HepG2 (cell line): ENCODE measurements around the gene ATP23. TPM values are rescaled to one million over a fixed set of nuclear protein-coding genes. Genes with fewer than 3 reads are reported as not detected.
A peak's percentile ranks its signal among the peaks of the same experiment; 100 is the strongest.

ENCODE experiments used
- ATF4 ChIP-seq, 2 experiments: fragments of 450-650 bp in 1 of 2; sonication (generic) in 1 of 2; formaldehyde crosslinking; IDR thresholded peaks; 2 replicates each; pipeline versions ENCODE4 v1.5.0 to v1.8.0; 2020 to 2022; ENCODE audit warnings: mild to moderate bottlenecking in 1 of 2, missing genetic modification reagents in 1 of 2
- CERS6 ChIP-seq: sonication (generic); formaldehyde crosslinking; IDR thresholded peaks from 2 replicates; pipeline ENCODE4 v1.5.0; 2020; ENCODE audit warnings: missing genetic modification reagents
- DR1 ChIP-seq: sonication (generic); formaldehyde crosslinking; IDR thresholded peaks from 2 replicates; pipeline ENCODE4 v1.8.0; 2021; ENCODE audit warnings: mild to moderate bottlenecking, missing genetic modification reagents, inconsistent platforms
- EHMT2 ChIP-seq: fragments of 200-600 bp; sonication (generic); IDR thresholded peaks from 2 replicates; pipeline ENCODE4 v1.7.0; 2017; ENCODE audit warnings: antibody characterized with exemption, low read depth, low read length, borderline replicate concordance
- ISL2 ChIP-seq: sonication (generic); formaldehyde crosslinking; IDR thresholded peaks from 2 replicates; pipeline ENCODE4 v1.5.0; 2020; ENCODE audit warnings: missing genetic modification reagents
- KDM5A ChIP-seq: fragments of 200-600 bp; sonication (generic); IDR thresholded peaks from 2 replicates; pipeline ENCODE4 v1.7.0; 2018; ENCODE audit warnings: antibody characterized with exemption, mild to moderate bottlenecking, low read length, borderline replicate concordance
- MTA1 ChIP-seq: sonication (generic); formaldehyde crosslinking; IDR thresholded peaks from 2 replicates; pipeline ENCODE4 v1.4.0; 2020; ENCODE audit warnings: missing genetic modification reagents, mild to moderate bottlenecking, borderline replicate concordance
- NFE2L1 ChIP-seq: sonication (generic); formaldehyde crosslinking; IDR thresholded peaks from 2 replicates; pipeline ENCODE4 v1.4.0; 2020; ENCODE audit warnings: missing genetic modification reagents, mild to moderate bottlenecking, borderline replicate concordance
- SP2 ChIP-seq: sonication (generic); formaldehyde crosslinking; IDR thresholded peaks from 2 replicates; pipeline ENCODE4 v1.5.1; 2020; ENCODE audit warnings: mild to moderate bottlenecking, missing genetic modification reagents
- TAF15 ChIP-seq: fragments of 200-400 bp; formaldehyde crosslinking; IDR thresholded peaks from one replicate; pipeline ENCODE4 v1.6.1; 2018; ENCODE audit warnings: mild to moderate bottlenecking, low read depth, low read length; ENCODE audit not compliant: poor library complexity, severe bottlenecking
- TBX2 ChIP-seq: sonication (generic); formaldehyde crosslinking; IDR thresholded peaks from 2 replicates; pipeline ENCODE4 v1.5.0; 2020; ENCODE audit warnings: missing genetic modification reagents, mild to moderate bottlenecking, borderline replicate concordance
- THAP7 ChIP-seq: sonication (generic); formaldehyde crosslinking; IDR thresholded peaks from 2 replicates; pipeline ENCODE4 v1.8.1; 2023; ENCODE audit warnings: mild to moderate bottlenecking, missing genetic modification reagents
- ZMYM2 ChIP-seq: sonication (generic); formaldehyde crosslinking; IDR thresholded peaks from 2 replicates; pipeline ENCODE4 v1.8.0; 2022; ENCODE audit warnings: mild to moderate bottlenecking, missing genetic modification reagents
- ZNF121 ChIP-seq: sonication (generic); formaldehyde crosslinking; IDR thresholded peaks from 2 replicates; pipeline ENCODE4 v1.5.0; 2020; ENCODE audit warnings: mild to moderate bottlenecking, missing genetic modification reagents
- ZNF160 ChIP-seq: sonication (generic); formaldehyde crosslinking; IDR thresholded peaks from 2 replicates; pipeline ENCODE4 v1.8.0; 2022; ENCODE audit warnings: mild to moderate bottlenecking, inconsistent platforms, missing genetic modification reagents
- ZNF33B ChIP-seq: sonication (generic); formaldehyde crosslinking; IDR thresholded peaks from 2 replicates; pipeline ENCODE4 v1.5.1; 2020; ENCODE audit warnings: mild to moderate bottlenecking, missing genetic modification reagents
- ZNF768 ChIP-seq: sonication (generic); formaldehyde crosslinking; IDR thresholded peaks from 2 replicates; pipeline ENCODE4 v1.4.0; 2020; ENCODE audit warnings: missing genetic modification reagents
- polyA plus RNA-seq, 8 experiments: library from polyadenylated mRNA; depleted of rRNA in 3 of 8; stranded (reverse) in 7 of 8; unstranded in 1 of 8; fragments of >200 nt; fragmentation: Illumina TruSeq in 4 of 8; extraction: Trizol in 4 of 8; gene quantifications; 2 replicates each; pipeline versions ENCODE4 v1.2.1 to v1.2.3, GENCODE V29; 2011 to 2016; ENCODE audit warnings: low read depth in 4 of 8, missing spikeins in 1 of 8, mixed read lengths in 1 of 8; ENCODE audit not compliant: insufficient read depth in 1 of 8
- total RNA-seq, 5 experiments: library from RNA; depleted of rRNA; stranded (reverse); fragments of >200 nt; fragmentation: Illumina TruSeq; extraction: Trizol; gene quantifications; 2 replicates each; pipeline ENCODE4 v1.2.3, GENCODE V29; 2016; ENCODE audit warnings: low read depth in 1 of 5
- TF ChIP-seq, protein P1 (sequence below): sonication (generic); formaldehyde crosslinking; IDR thresholded peaks from 2 replicates; pipeline ENCODE4 v1.4.0; 2020; ENCODE audit warnings: missing genetic modification reagents
- TF ChIP-seq, protein P2 (sequence below): sonication (generic); formaldehyde crosslinking; IDR thresholded peaks from 2 replicates; pipeline ENCODE4 v1.8.1; 2023; ENCODE audit warnings: mild to moderate bottlenecking, inconsistent platforms, moderate library complexity, missing genetic modification reagents, borderline replicate concordance
- TF ChIP-seq, protein P3 (sequence below): sonication (generic); formaldehyde crosslinking; IDR thresholded peaks from 2 replicates; pipeline ENCODE4 v1.8.0; 2022; ENCODE audit warnings: mild to moderate bottlenecking, missing genetic modification reagents, moderate library complexity

Gene ATP23
- total and polyA plus RNA-seq, 2 of the 13 experiments (the other 11 are each of a cell fraction or from before 2014, with no cell fraction given), result 12.1 to 14.7 TPM

DNA sequence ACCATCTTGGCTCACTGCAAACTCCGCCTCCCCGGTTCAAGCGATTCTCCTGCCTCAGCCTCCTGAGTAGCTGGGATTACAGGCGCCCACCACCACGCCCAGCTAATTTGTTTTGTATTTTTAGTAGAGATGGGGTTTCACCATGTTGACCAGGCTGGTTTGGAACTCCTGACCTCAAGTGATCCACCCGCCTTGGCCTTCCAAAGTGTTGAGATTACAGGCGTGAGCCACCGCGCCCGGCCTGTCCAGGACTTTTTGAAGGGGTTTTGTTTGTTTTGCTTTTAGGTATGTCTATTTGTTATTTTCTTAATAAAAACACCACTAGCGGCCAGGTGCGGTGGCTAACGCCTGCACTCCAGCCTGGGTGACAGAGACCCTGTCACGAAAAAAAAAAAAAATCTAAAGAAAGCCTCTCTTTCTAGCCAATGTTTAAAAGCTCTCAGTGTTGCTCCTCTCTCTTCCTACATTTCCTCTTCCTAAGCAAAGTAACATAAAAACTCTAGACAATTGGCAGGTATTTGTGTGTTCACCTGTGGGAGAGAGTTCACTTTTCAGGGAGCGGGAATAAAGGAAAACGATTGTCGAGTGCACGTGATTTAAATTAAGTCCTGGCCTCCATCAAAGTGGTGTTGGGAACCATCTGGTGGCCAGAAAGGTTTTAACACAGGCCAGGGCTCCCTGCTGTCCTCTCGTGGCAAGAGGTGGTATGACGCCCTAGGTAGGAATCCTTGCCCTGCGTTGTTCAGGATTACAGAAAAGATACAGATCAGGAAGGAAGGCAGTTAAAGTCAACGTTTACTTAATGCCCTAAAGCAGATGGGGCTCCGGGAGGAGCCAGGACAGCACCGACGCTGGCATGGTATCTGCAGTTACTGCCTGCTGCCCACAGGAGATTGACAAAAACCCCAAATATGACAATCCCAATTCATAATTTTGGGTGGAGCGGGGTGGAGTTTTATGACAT, 36.2 kb upstream of the ATP23 start (continued):
- TF ChIP-seq ZNF768 (no peak), KDM5A (no peak), ZNF33B (CRISPR knock-in tag) (no peak), CERS6 (no peak), TAF15 (no peak), TBX2 (CRISPR knock-in tag) (peak; percentile 61; the same call in 1 of the 2 replicates), NFE2L1 (CRISPR knock-in tag) (no peak), THAP7 (no peak), ZMYM2 (CRISPR knock-in tag) (no peak), ISL2 (CRISPR knock-in tag) (0 out of 2 replicates have a peak, but pooled peaks have one; percentile 22), SP2 (no peak), ZNF121 (CRISPR knock-in tag) (no peak), MTA1 (CRISPR knock-in tag) (no peak), ATF4 (CRISPR knock-in tag; IDR thresholded peaks at IDR 0.05) (no peak), DR1 (CRISPR knock-in tag) (no peak), EHMT2 (no peak), ZNF160 (CRISPR knock-in tag) (no peak)
- TF ChIP-seq, protein P1, sequence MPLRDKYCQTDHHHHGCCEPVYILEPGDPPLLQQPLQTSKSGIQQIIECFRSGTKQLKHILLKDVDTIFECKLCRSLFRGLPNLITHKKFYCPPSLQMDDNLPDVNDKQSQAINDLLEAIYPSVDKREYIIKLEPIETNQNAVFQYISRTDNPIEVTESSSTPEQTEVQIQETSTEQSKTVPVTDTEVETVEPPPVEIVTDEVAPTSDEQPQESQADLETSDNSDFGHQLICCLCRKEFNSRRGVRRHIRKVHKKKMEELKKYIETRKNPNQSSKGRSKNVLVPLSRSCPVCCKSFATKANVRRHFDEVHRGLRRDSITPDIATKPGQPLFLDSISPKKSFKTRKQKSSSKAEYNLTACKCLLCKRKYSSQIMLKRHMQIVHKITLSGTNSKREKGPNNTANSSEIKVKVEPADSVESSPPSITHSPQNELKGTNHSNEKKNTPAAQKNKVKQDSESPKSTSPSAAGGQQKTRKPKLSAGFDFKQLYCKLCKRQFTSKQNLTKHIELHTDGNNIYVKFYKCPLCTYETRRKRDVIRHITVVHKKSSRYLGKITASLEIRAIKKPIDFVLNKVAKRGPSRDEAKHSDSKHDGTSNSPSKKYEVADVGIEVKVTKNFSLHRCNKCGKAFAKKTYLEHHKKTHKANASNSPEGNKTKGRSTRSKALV (CRISPR knock-in tag), result no peak
- TF ChIP-seq, protein P2, sequence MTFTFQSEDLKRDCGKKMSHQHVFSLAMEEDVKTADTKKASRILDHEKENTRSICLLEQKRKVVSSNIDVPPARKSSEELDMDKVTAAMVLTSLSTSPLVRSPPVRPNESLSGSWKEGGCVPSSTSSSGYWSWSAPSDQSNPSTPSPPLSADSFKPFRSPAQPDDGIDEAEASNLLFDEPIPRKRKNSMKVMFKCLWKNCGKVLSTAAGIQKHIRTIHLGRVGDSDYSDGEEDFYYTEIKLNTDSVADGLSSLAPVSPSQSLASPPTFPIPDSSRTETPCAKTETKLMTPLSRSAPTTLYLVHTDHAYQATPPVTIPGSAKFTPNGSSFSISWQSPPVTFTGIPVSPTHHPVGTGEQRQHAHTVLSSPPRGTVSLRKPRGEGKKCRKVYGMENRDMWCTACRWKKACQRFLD, result no peak
- TF ChIP-seq, protein P3, sequence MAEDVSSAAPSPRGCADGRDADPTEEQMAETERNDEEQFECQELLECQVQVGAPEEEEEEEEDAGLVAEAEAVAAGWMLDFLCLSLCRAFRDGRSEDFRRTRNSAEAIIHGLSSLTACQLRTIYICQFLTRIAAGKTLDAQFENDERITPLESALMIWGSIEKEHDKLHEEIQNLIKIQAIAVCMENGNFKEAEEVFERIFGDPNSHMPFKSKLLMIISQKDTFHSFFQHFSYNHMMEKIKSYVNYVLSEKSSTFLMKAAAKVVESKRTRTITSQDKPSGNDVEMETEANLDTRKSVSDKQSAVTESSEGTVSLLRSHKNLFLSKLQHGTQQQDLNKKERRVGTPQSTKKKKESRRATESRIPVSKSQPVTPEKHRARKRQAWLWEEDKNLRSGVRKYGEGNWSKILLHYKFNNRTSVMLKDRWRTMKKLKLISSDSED (CRISPR knock-in tag), result no peak
